HG03520 (cell line): ENCODE results near the gene PLCG2.
"Not testable (repeated sequence)": the region's sequence is repeated elsewhere in the genome, so short reads cannot be mapped to it uniquely, and the experiment has no call there.

Experiments used
- ATAC-seq: cut with Tn5 transposase; IDR thresholded peaks from one replicate; pipeline ENCODE4 v1.9.1; 2021; ENCODE audit warnings: mild to moderate bottlenecking, moderate library complexity; ENCODE audit not compliant: unreplicated experiment

The PLCG2 gene

DNA sequence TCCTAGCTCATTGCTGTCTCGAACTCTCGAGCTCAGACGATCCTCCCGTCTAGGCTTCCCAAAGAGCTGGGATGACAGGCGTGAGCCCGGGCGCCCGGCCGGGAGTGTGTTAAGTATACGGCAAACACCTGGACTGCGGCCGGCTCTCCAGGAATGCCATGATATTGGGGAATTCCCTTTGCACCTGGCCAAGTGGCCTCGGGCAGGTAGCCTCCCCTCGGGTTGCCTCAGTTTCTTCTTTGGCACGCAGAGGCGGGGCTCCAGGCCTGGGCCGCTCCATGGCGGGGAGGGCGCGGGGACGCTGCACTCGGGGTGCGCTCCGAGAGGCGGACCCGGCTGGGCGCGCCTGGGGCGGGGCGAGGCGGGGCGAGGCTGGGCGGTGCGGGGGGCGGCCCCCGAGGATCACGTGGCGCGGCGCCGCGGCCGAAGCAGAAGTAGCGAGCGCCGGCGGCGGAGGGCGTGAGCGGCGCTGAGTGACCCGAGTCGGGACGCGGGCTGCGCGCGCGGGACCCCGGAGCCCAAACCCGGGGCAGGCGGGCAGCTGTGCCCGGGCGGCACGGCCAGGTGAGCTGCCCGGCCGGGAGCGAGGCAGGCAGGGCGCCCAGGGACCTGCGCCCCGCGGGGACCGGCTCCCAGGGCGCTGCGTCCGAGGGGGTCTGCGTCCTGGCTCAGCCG lies at the start of gene PLCG2:
Gene PLCG2 (plus strand): TSS at position 431 of the 675 bp plus-strand sequence. CDS start 6,699 bp downstream, outside the sequence.
- ATAC-seq: peak; percentile 80

DNA sequence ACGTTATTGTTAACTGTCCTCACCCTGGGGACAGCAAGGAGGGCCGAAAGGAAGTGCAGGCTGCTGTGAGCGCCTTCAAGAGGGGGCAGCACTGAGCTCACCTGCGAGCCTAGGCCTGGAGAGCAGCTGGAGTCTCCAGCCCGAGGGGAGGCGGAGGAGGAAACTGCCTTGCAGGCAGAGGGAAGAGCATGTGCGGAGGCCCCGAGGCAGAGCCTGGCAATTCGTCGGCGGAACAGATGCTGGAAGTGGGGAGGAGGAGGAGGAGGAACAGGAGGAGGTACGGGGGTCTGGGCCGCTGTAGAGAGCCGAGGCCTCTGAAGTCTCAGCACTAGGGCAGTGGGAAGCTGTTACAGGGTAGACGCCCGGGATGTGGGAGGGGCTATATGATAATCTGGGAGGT lies 49.6 kb upstream of the PLCG2 start:
- no peak for ATAC-seq

DNA sequence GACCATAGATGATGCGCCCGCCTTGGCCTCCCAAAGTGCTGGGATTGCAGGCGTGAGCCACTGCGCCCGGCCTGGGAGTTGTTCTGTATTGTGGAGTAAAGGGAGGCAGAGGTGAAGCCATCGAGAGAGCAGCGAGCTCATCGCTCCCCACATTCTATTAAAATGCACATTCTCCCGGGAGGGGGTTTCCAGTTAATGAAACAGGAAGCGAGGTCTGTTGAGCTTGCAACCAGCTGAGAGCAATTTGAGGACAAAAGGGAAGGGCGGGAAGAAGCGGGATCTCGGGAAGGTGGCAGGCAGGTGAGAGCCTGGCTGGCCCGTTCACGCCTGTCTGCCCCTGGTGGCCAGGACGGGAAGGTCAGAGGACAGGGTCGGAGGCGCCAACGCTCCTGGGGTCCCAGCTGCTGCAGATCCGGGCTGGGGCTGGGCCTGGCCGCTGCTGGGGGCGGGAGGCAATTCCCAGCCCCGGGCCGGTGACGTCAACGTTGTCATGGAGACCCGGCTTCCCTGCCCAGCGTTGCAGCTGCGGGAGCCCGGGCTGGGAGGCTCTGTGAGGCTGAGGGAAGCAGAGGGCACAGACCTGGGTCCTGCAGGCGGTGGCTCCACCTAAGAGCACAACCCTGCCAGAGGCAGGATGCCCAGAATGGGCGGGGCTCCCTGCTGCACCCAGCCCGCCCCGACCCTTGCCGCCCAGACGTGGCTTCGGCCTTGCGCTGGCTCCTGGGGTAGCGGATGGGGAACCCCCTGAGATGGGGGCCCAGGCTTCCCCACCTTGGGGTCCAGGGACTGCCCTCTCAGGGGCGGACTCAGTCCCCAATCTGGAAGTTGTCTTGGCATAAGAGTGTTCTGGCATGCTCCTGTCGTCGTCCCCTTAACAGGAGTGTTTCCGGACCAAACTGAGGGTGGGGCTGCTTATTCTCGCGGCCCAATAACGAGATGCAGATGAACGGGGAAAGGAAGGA lies 48.7 kb upstream of the PLCG2 start:
- ATAC-seq: peak; percentile 84

DNA sequence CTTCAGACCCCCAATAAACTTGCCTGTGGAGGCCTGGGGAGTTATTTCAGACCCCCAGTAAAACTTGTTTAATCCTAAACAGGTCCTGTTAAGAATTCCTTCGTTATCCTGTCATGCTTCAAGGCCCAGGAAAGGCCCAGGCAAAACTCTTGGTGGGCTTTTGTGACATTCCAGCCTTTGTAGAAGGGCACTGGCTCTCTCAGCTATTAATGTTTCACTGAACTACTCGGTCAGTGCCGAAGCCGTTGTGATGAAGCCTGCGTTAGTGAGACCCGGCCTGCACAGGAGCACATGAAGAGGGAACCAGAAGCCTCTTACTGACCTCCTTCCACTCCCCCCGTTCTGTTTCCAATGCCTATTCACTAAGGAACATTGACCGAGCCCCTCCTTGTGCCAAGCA lies 47.4 kb upstream of the PLCG2 start:
- no peak for ATAC-seq

DNA sequence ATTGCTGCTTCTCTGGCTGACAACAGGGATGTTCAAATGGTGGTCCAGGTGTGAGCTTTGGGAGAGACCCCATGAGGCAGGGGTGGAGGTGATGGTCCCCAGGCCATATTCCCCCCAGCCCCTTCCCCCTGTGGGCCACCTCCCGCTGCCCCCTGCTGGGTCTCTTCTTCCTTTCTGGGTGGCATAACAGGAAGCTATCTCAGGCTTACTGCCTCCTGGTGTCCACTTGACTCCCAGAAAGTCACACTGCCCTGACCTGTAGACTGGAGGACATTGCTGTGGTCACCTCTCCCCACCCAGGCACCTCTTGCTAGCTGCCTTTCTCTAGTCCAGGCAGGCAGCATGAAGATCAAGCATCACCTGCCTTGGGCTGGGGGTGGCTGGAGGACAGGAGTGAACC lies 46.4 kb upstream of the PLCG2 start:
- ATAC-seq: no peak

DNA sequence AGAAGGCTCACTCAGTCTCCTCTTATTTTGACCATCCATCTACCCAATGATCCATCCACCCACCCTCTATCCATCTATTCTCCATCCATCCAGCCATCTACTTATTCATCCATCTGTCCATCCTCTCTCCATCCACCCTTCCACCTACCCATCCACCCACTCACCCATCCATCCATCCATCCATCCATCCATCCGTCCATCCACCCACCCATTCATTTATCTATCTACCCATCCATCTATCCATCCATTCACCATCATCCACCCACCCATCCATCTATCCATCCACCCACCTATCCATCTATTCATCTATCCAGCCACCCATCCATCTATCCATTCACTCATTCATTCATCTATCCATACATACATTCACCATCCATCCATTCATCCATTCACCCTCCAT lies 45.8 kb upstream of the PLCG2 start:
- no peak for ATAC-seq

DNA sequence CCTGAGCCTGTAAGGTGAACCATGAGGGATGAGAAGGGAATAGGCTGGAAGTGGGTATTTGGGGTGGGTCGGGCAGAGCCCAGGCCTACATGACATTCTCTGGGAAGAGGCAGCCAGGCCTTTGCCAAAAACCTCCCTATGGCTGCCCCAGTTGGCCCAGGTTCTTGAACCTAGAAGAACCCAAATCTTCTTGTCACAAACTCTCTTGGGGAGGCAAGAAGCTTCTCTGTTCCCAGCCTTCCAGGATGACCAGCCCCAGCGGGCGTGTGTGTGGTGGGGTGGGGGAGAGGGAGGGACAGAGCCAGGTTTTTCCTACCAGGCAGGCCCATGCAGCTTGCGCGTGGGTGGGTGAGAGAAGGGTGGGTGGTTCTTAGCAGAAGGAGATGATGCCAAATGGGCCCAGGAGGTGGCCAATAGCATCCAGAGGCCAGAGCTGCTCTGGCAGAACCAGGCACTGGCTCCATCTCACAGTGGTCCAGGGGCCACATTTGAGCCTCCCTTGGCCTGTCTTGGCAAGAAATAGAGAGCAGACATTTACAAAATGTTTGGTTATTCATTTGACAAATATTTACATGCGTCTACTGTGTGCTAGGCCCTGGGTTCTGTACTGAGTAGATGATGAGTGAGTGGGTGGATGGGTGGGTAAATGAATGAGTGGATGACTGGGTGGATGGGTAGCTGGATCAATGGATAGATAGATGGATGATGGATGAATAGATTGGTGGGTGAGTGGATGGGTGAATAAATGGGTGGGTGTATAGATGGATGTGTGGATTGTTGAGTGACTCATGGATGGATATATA lies 44.3 kb upstream of the PLCG2 start:
- no peak for ATAC-seq

DNA sequence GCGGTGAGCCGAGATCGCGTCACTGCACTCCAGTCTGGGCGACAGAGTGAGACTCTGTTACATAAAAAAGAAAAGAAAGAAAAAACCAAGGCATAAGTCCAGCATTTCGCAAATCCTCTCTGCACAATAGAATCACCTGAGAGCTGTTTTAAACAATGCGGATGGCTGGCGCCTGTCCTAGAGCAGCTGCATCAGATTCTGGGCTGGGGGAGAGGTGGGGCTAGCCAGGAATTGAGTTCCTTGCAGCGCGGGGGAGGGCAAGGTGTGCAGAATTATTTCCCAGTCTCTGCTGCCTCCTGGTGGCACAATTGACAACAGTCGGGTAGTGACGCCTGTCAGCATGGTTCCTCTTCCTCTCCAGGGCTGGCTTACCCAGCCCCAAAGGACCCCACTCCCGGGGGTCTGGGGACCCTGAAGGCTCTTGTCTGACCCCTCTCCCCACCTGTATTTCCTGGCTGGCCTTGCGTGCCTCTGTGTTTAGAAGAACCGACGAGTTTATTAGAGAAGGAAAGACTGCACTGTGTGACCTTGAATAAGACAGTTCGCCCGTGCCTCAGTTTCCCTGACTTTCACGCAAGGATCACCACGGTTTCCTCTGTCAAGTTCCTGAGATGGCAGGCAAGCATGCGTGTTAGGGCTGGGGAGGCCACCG lies 41.1 kb upstream of the PLCG2 start:
- peak; percentile 51 for ATAC-seq

DNA sequence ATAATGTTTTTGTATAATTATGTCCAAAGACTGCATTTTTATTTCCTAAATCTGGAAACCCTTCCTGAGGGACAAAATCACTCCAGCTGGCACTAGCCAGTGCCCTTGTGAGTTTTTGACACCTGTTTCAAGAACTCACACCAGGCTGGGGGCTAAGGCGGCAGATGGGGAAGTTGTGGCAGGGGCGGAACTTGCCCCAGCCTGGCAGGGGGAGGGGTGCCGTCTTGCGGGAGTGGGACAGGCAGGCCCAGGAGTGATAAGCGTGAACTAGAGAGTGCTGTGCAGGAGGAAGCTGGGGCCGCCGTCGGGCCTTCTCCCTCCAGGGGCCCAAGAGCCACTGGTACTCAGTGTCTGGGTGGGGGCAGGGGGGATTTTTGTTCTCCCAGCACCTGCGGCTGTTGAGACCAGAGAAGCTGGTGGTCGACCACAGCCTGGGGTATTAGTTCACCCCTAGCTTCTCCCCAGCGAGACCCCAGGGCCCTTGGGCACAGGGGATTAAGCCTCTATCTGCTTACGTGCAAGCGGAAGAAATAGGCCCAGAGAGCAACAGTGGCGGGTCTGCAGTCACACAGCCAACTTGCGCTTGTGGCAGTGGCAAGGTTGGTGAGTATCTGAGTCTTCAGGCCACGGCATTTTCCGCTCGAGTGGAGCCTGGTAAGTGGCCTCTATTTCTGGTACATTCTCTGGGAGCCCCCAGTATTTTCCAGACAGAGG lies 40.2 kb upstream of the PLCG2 start:
- no peak for ATAC-seq

DNA sequence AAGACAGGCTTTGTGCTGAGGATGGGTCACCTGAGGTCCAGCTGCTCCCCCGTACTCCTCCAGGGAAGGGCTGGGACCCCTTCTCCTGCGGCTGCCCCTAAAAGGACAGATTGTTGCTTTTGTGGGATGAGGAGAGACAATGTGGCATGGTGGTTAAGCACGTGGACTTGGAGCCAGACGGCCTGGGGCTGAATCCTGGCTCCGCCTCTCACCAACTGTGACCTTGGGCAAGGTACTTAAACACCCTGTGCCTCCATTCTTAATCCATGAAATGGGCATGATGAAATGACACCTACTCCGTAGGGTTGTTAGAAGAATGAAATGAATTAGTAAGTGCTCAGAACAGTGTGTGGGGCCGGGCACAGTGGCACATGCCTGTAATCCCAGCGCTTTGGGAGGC lies 39.6 kb upstream of the PLCG2 start:
- no peak for ATAC-seq

DNA sequence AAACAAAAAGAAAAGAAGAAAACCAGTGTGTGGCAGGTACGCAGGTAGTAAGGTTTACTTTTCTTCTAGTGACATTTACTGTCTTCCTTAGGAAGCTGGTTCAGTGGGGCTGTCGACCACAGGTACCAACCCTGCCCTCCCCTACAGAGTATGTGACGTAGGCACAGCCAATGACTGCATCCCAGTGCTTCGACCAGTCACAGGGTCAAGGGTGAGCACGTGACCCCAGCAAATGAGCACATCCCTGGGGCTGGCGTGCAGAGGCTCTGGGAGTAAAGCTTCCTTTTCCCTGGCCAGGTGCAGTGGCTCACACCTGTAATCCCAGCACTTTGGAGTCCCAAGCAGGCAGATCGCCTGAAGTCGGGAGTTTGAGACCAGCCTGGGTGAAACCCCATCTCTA lies 38.9 kb upstream of the PLCG2 start:
- ATAC-seq: peak; percentile 79

DNA sequence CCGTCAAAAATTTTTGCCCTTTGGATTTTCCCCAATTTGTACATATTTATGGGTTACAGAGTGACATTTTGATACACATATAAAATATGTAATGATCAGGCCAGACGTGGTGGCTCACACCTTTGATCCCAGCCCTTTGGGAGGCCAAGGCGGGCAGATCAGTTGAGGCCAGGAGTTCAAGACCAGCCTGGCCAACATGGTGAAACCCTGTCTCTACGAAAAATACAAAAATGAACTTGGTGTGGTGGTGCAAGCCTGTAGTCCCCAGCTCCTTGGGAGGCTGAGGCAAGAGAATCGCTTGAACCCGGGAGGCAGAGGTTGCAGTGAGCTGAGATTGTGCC lies 37.7 kb upstream of the PLCG2 start:
- not testable (repeated sequence) for ATAC-seq

DNA sequence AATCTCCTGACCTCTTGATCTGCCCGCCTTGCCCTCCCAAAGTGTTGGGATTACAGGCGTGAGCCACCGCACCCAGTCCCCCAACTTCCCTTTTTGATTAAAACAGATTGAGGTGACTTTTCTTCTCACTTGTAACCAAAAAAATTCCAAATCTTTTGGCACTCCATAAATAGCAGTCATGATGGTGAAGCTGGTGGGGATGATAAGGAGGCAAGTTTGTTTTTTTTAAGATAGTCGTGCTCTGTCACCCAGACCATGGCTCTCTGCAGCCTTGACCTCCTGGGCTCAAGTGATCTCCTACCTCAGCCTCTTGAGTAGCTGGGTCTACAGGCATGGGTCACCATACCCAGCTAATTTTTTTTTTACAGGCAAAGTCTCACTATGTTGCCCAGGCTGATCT lies 34.7 kb upstream of the PLCG2 start:
- no peak for ATAC-seq

DNA sequence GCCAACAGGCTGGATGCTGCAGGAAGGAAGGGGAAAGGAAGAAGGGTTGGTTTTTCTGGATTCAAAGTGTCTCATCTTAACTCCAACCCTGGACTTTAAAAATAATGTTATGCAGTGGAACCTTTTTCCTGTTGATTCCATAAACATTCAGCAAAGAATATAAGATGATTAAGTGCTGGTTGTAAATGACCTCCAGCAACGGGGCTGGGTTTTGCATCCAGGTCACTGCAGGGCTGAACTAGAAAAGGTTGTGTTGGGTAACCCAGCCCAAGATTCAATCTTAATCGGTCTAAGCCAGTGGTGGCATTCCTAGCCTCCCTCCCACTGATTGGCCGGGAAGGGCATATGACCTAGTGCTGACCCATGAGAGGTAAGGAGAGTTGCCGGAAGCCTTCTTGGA lies 34.2 kb upstream of the PLCG2 start:
- ATAC-seq: no peak

DNA sequence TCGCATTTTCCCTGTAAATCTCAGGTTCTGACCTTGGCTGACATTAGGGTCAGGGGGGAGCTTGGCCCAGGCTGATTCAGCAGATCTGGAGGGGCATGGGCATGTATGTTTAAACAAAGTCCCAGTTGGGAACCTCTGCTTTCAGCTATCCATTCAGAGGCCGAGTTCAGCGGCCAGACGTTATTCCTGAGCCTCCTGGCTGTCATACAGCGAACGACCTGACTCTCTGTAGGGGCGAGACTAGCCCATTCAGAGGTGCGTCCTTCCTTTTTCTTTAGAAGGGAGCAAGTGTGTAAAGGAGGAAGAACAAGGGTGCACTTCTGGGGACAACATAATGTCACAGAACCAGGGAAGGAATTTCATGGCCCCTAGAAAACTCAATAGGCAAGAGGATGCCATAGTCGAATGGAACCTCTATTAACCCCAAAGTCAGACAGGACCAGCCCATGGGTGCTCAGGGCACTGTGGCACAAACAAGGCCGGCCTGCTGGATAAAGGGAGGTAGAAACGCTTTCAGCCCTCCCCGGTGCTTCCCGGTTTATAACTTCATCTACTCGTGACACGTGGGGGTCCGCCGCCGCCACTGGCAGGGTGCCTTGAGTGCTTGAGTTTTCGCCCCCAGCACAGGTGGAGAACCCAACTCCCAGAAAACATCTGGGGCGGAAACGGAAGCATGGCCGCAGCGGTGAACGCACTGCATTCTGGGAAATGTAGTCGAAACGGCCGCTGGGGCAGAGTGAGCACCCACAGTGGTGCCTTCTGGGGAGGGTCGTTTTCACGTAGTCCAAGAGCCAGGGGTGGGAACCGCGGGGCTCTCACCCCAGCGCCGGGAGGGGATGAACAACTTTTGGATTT lies 33.2 kb upstream of the PLCG2 start:
- ATAC-seq: peak; percentile 72

DNA sequence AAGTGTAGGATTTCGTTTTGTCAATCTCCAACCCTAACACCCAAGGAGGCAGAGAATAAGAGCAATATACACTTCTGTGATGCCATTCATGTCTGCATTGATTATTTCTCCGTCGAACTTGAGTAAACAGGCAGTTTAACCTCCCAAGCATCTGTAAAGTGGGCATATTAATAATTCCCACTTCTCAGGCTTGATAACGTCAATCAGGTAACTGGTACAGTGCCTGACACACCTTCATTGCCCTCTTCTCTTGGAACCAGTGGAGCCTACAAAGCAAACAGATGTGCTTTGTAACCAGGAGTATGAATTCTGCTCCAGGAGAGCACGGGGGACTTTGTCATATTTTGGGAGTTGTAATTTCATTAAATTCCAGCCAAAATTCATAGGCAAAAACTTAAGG lies 32.5 kb upstream of the PLCG2 start:
- ATAC-seq: no peak

DNA sequence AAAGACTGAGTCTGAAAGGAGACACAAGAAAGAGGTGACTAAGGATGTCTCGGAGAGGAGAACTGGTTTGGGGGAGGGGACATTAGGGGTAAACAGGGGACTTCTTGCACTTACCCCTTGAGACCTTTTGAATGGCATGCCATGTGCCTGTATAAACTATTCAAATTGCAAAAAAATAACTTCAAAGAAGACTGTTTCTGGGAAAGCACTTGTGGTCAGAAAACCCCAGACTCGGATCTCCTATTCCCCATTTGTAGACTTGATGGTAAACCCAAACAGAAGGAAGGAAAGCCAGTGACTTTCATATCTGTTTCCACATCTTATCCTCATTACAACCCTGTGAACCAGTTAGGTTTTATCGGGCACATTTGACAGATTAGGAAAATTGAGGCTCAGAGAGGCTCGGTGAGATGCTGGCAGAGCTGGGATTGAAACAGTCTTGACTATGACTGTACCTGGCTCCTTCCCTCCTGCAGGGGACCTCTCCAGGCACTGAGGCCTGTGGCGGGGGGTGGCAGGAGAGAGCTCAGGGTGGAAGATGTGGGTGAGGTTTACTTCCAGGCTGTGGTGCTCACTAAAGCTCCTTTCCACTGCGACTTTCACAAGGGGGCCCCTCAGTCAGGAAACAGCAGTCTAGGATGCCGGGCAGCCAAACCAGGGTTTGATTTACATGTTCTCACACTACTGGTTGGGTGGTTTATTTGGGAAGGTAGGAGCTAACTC lies 30.5 kb upstream of the PLCG2 start:
- no peak for ATAC-seq

DNA sequence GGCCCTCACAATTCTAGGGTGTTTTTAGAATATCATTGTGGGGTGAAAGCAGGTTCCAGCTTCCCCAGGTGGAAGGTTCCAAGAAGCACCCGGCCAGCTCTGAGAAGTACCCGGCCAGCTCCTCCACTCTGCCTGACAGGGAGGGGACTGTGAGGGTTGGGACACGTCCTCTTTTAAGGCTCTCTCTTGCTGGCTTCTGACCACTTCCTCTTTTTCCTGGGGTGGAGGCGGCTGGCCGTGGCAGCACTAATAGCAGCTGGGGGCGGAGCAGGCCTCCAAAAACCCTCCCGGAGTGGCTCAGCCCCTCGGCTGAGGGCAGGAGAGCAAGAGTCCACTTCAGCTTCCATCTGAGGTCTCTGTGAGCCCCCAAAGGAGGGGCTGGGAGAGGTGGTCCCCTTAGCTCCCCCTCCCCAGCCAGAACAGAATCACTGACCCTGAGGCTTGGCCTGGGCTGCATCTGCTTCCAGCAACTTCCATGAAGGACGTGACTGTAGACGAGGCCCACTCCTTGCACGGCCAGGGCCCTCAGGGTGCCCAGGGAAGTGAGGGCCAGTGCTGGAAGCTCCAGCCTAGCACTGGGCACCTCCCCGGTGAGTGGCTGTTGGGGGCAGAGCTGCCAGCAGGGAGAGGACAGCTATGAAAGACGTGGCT lies 26.7 kb upstream of the PLCG2 start:
- ATAC-seq: peak; percentile 80
